HG02798 (cell line): ENCODE data around the gene WDR18.

Experiments used
- ATAC-seq: cut with Tn5 transposase; IDR thresholded peaks from one replicate; pipeline ENCODE4 v1.9.1; 2021; ENCODE audit warnings: mild to moderate bottlenecking; ENCODE audit not compliant: unreplicated experiment, poor library complexity

Gene WDR18

GRCh38 chr19:1038978-1039645, 55.0 kb downstream of the WDR18 start:
- ATAC-seq, result no peak

- peak; percentile 83 for ATAC-seq
Measured at GRCh38 chr19:1039646-1040475, 55.7 kb downstream of the WDR18 start, which contains the start of gene ABCA7. Gene ABCA7 (plus strand): TSS chr19:1040107. CDS start chr19:1041362, 1,255 bp downstream.

GRCh38 chr19:1040476-1041271, 56.5 kb downstream of the WDR18 start:
- ATAC-seq, result peak; percentile 48

GRCh38 chr19:1041272-1041834, 57.2 kb downstream of the WDR18 start:
- ATAC-seq, result no peak

GRCh38 chr19:1041835-1042685, 57.9 kb downstream of the WDR18 start:
- no peak for ATAC-seq

GRCh38 chr19:1042689-1043511, 58.8 kb downstream of the WDR18 start:
- no peak for ATAC-seq
